Measurements from ENCODE around the gene IFFO2.

Gene IFFO2

DNA sequence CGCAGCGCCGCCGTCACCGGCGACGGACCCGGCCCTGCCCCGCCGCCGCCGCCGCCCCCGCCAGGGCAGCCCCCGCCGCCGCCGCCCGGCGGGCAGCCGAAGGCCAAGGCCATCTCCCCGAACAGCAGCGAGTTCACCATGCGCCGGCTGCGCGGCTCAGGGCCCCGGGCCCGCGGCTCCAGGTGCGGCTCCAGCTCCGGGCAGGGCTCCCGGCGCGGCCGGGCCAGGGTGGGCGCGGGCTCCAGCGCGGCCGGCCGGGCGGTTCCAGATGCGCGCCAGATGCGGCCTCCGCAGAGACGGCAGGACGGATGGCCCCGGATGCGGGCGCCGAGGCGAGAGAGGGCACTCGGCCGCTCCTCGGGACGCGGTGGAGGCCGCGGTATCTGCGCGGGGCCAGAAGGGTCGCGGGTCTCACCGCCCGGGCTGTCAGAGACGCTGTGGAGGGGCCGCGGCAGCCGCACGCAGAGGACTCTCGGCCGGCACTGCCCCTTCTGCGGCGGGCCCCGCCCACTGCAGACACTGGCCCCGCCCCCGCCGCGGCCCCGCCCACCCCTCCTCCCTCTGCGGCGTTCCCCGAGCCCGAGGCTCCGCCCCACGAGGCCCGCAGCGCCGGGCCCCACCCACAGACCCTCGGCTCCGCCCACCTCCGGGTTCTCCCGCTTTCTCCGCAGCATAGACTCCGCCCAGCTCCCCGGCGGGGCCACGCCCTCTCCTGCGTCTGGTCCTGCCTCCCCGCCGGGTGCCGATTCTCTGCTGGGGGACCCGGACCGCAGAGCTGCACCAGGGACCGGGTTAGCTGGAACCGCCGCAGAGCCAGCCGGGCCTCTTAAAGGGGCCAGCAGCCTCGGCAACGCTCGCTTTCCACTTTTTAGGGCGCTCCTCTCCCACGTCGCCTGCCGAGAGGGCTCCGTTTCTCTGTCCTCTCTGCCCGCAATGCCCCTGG lies at the start of gene IFFO2:
IFFO2 (minus strand) TSS at position 484 of the 943 bp plus-strand sequence; CDS start at position 140, 344 bp downstream.
- Histone ChIP-seq H3K36me3 (ENCODE audit: insufficient read depth, low read length) (no peaks in the 10 kb centered on the region), H3K27ac (ENCODE audit: low read depth, low read length) (peak within 1 kb of the TSS; percentile 81), H3K27me3 (ENCODE audit: control insufficient read depth in 1 of 2, insufficient read depth in 2 of 2, low read length in 2 of 2) (no peaks in the 10 kb centered on the region), H3K4me1 (ENCODE audit: insufficient read depth, low read length) (peaks cover 35% of the 10 kb centered on the region), H3K9me3 (ENCODE audit: low read length) (no peaks in the 10 kb centered on the region), H3K9ac (ENCODE audit: low read length) (peak within 1 kb of the TSS; percentile 65), H3K4me3 (ENCODE audit: low read depth in 1 of 2, low read length in 2 of 2) (peak within 1 kb of the TSS; percentile 66 to 73)

DNA sequence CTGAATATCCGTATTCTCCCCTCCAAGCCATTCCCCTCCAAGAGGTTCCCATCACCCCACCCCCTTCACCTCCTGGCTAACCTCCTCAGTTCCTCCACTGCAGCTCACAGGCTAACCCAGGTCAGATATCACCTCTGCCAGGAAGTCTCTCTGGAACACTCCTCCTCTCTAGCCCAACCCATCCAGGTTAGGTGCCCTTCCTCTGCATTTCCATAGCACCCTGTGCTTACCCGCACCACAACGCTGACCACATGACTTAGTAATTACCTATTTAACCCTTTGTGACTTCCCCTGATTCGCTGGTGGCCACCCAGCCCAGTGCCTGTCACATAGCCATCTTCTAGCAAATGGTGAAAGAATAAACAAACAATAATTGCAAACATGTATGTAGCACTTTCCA lies 49.5 kb upstream of the IFFO2 start:
- Histone ChIP-seq H3K36me3 (ENCODE audit: insufficient read depth, low read length) (no peaks in the 10 kb centered on the region), H3K4me1 (ENCODE audit: insufficient read depth, low read length) (peaks cover 9% of the 10 kb centered on the region), H3K9me3 (ENCODE audit: low read length) (no peaks in the 10 kb centered on the region), H3K9ac (ENCODE audit: low read length) (no peak overlapping the region), H3K4me3 (ENCODE audit: low read depth in 1 of 2, low read length in 2 of 2) (no peak overlapping the region), H3K27ac (ENCODE audit: low read depth, low read length) (no peak overlapping the region), H3K27me3 (ENCODE audit: control insufficient read depth in 1 of 2, insufficient read depth in 2 of 2, low read length in 2 of 2) (no peaks in the 10 kb centered on the region)

DNA sequence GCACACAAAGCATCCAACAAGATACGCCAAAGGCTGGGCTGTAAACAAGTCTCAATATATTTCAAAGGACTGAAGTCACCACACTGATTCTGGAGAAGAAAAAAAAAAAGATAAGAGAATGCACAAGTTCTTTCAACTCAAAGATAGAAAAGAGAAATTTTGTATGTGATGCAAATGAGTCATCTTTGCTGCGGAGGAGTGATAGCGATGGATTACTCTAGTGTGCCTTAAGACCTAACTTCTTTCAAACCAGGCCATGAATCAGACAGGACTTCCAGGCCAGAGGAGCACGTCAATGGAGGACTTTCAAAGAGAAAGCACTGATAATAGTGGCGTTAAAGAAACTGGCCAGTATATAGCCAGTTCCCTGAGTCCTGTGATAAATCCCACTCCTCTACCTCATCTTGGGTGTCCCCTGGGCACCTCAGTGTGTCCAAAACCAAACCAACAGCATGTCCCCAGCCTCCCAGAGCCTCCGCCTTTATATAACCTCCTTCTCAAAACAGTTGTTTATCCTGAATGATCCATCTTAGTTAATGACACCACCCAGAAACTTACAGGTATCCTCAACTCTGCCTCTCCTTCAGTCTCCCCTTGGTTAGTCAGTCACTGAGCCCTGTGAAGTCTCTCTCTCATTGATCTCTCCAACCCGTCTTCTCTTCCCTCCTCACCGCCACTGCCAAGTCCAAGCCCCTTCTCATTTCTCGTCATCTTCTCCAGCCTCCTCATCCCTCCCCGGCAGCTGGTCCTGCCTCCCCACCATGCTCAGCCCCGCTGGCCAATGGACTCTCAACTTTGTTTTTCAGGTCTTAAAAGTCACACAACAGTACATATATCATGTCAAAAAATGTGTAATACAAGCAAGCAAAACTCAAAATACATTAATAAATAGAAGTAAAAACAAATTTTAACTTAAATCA lies 47.2 kb upstream of the IFFO2 start:
- Histone ChIP-seq H3K9ac (ENCODE audit: low read length) (no peak overlapping the region), H3K4me1 (ENCODE audit: insufficient read depth, low read length) (no peaks in the 10 kb centered on the region), H3K36me3 (ENCODE audit: insufficient read depth, low read length) (no peaks in the 10 kb centered on the region), H3K27ac (ENCODE audit: low read depth, low read length) (no peak overlapping the region), H3K4me3 (ENCODE audit: low read depth in 1 of 2, low read length in 2 of 2) (no peak overlapping the region), H3K9me3 (ENCODE audit: low read length) (no peaks in the 10 kb centered on the region), H3K27me3 (ENCODE audit: control insufficient read depth in 1 of 2, insufficient read depth in 2 of 2, low read length in 2 of 2) (no peaks in the 10 kb centered on the region)

- no peak overlapping the region for H3K9ac ChIP-seq (ENCODE audit: low read length)
- H3K4me1 ChIP-seq (ENCODE audit: insufficient read depth, low read length) = no peaks in the 10 kb centered on the region
- H3K27ac ChIP-seq (ENCODE audit: low read depth, low read length) = no peak overlapping the region
- H3K27me3 ChIP-seq (ENCODE audit: control insufficient read depth in 1 of 2, insufficient read depth in 2 of 2, low read length in 2 of 2) = no peaks in the 10 kb centered on the region
- H3K4me3 ChIP-seq (ENCODE audit: low read depth in 1 of 2, low read length in 2 of 2) = no peak overlapping the region
- no peaks in the 10 kb centered on the region for H3K36me3 ChIP-seq (ENCODE audit: insufficient read depth, low read length)
- no peaks in the 10 kb centered on the region for H3K9me3 ChIP-seq (ENCODE audit: low read length)
These were observed 43.6 kb upstream of the IFFO2 start for GRCh38 chr1:19000065-19000464.

DNA sequence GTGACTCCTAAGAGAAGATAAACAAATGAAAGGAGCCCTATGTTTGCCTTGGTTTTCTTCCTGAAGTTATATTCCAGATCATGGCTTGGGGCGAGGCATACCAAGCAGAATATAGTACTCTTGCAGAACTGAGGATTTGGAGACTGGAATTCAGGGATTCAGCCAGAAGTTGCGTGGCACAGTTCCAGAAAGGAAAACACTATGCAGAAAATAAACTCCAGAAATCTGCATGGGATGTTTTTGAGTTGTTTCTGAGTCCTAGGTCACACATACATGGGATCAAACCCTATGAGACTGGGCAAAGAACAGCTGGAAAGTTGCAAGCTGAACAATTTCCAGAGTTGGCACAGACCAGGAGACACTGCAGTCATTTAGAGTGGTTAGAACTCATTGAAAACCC lies 42.9 kb upstream of the IFFO2 start:
- H3K36me3 ChIP-seq (ENCODE audit: insufficient read depth, low read length) = no peaks in the 10 kb centered on the region
- no peaks in the 10 kb centered on the region for H3K9me3 ChIP-seq (ENCODE audit: low read length)
- H3K4me1 ChIP-seq (ENCODE audit: insufficient read depth, low read length) = no peaks in the 10 kb centered on the region
- no peaks in the 10 kb centered on the region for H3K27me3 ChIP-seq (ENCODE audit: control insufficient read depth in 1 of 2, insufficient read depth in 2 of 2, low read length in 2 of 2)
- H3K4me3 ChIP-seq (ENCODE audit: low read depth in 1 of 2, low read length in 2 of 2) = no peak overlapping the region
- no peak overlapping the region for H3K27ac ChIP-seq (ENCODE audit: low read depth, low read length)
- H3K9ac ChIP-seq (ENCODE audit: low read length) = no peak overlapping the region

DNA sequence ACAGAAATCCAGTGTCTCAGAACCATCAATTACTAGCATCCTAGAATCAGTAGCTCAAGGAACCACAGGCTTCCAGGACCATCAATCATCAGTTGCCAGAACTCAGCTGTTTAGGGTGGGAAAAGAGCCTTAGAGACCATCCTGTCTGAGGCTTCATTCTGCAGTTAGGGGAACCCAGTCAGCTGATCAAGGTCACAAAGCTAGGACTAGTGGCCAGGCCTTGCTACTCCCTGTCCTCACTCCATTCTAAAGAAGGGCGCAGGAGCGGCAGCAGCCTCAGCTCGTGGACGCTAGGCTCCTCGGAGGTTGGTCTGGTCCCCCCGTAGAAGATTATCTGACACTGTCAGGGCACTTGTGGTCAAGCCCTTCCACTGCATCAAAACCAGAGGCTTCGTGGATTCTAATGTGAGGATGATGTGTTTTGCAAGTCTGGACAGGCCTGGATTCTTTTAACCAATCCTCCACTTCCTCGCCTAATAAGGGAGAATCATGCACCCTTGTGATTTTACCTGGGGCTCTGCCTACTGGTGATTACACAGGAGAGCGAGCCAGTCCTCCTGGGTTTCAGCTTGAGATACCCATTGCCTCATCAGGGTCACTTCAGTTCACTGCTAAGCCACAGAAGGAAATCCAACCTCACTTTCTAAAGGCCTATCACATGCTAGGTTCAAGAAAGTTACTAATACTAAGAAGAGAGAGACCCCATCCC lies 41.7 kb upstream of the IFFO2 start:
- no peak overlapping the region for H3K9ac ChIP-seq (ENCODE audit: low read length)
- H3K4me1 ChIP-seq (ENCODE audit: insufficient read depth, low read length) = no peaks in the 10 kb centered on the region
- H3K4me3 ChIP-seq (ENCODE audit: low read depth in 1 of 2, low read length in 2 of 2) = no peak overlapping the region
- no peaks in the 10 kb centered on the region for H3K36me3 ChIP-seq (ENCODE audit: insufficient read depth, low read length)
- no peak overlapping the region for H3K27ac ChIP-seq (ENCODE audit: low read depth, low read length)
- H3K27me3 ChIP-seq (ENCODE audit: control insufficient read depth in 1 of 2, insufficient read depth in 2 of 2, low read length in 2 of 2) = no peaks in the 10 kb centered on the region
- no peaks in the 10 kb centered on the region for H3K9me3 ChIP-seq (ENCODE audit: low read length)

GRCh38 chr1:18997508-18997907 lies 41.0 kb upstream of the IFFO2 start:
- Histone ChIP-seq H3K36me3 (ENCODE audit: insufficient read depth, low read length) (no peaks in the 10 kb centered on the region), H3K9me3 (ENCODE audit: low read length) (no peaks in the 10 kb centered on the region), H3K4me1 (ENCODE audit: insufficient read depth, low read length) (no peaks in the 10 kb centered on the region), H3K9ac (ENCODE audit: low read length) (no peak overlapping the region), H3K4me3 (ENCODE audit: low read depth in 1 of 2, low read length in 2 of 2) (no peak overlapping the region), H3K27ac (ENCODE audit: low read depth, low read length) (no peak overlapping the region), H3K27me3 (ENCODE audit: control insufficient read depth in 1 of 2, insufficient read depth in 2 of 2, low read length in 2 of 2) (no peaks in the 10 kb centered on the region)

DNA sequence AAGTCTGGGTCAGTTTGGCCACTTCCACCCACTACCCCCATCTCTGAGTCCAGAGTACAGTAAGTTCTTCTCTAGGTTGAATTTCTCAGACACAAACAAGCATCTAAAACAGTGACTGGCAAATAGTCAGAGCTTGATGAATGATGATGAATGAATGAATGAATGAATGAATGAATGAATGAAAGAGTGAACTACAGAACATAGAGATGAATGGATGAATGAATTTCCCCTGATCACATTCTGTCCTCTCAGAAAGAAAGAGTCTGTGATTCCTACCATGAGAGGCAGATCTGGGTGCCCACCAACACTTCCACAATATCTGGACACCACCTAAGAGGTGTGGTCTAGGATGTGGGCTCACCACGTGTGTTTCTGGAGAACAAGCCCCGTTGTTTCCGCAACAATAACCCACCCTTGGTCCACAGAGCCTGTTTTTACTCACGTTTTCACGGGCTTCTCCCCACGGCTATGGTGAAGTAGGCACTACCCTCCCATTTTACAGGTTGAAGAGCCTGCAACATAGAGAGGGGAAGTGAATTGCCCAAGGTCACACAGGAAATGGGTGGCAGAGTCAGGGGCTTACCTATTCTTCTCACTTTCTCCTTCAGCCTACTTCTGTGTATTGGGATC lies 40.2 kb upstream of the IFFO2 start:
- no peaks in the 10 kb centered on the region for H3K4me1 ChIP-seq (ENCODE audit: insufficient read depth, low read length)
- H3K9me3 ChIP-seq (ENCODE audit: low read length) = no peaks in the 10 kb centered on the region
- no peaks in the 10 kb centered on the region for H3K36me3 ChIP-seq (ENCODE audit: insufficient read depth, low read length)
- H3K4me3 ChIP-seq (ENCODE audit: low read depth in 1 of 2, low read length in 2 of 2) = no peak overlapping the region
- H3K27me3 ChIP-seq (ENCODE audit: control insufficient read depth in 1 of 2, insufficient read depth in 2 of 2, low read length in 2 of 2) = no peaks in the 10 kb centered on the region
- H3K9ac ChIP-seq (ENCODE audit: low read length) = no peak overlapping the region
- no peak overlapping the region for H3K27ac ChIP-seq (ENCODE audit: low read depth, low read length)

GRCh38 chr1:18994381-18994780 lies 37.9 kb upstream of the IFFO2 start:
- H3K27ac ChIP-seq (ENCODE audit: low read depth, low read length) = no peak overlapping the region
- no peaks in the 10 kb centered on the region for H3K36me3 ChIP-seq (ENCODE audit: insufficient read depth, low read length)
- H3K9ac ChIP-seq (ENCODE audit: low read length) = no peak overlapping the region
- H3K9me3 ChIP-seq (ENCODE audit: low read length) = no peaks in the 10 kb centered on the region
- H3K27me3 ChIP-seq (ENCODE audit: control insufficient read depth in 1 of 2, insufficient read depth in 2 of 2, low read length in 2 of 2) = no peaks in the 10 kb centered on the region
- no peak overlapping the region for H3K4me3 ChIP-seq (ENCODE audit: low read depth in 1 of 2, low read length in 2 of 2)
- no peaks in the 10 kb centered on the region for H3K4me1 ChIP-seq (ENCODE audit: insufficient read depth, low read length)

GRCh38 chr1:18992646-18993045 lies 36.2 kb upstream of the IFFO2 start:
- no peaks in the 10 kb centered on the region for H3K9me3 ChIP-seq (ENCODE audit: low read length)
- H3K27ac ChIP-seq (ENCODE audit: low read depth, low read length) = no peak overlapping the region
- H3K9ac ChIP-seq (ENCODE audit: low read length) = no peak overlapping the region
- H3K4me1 ChIP-seq (ENCODE audit: insufficient read depth, low read length) = no peaks in the 10 kb centered on the region
- H3K4me3 ChIP-seq (ENCODE audit: low read depth in 1 of 2, low read length in 2 of 2) = no peak overlapping the region
- H3K27me3 ChIP-seq (ENCODE audit: control insufficient read depth in 1 of 2, insufficient read depth in 2 of 2, low read length in 2 of 2) = no peaks in the 10 kb centered on the region
- no peaks in the 10 kb centered on the region for H3K36me3 ChIP-seq (ENCODE audit: insufficient read depth, low read length)

All from muscle layer of colon (tissue), 2 donors.